H1 (cell line): ENCODE data around the gene HID1. TPM values are rescaled to one million over a fixed set of nuclear protein-coding genes. Genes with fewer than 3 reads are reported as not detected.

Experiments used
- CTCF ChIA-PET: fragments of 300-600 bp; sonication (Branson Sonifier 250); formaldehyde crosslinking; loops from one replicate; lab custom pipeline; 2021; ENCODE audit not compliant: partially characterized antibody; lab: Charles Lee
- POLR2A ChIA-PET: fragments of 300-600 bp; sonication (Branson Sonifier 250); formaldehyde crosslinking; loops from one replicate; lab custom pipeline; 2021; ENCODE audit warnings: inconsistent platforms; ENCODE audit not compliant: partially characterized antibody; lab: Charles Lee
- DNase-seq, 2 experiments: peaks; one replicate each; pipeline versions ENCODE4 v3.0.0 to v3.0.0-alpha.2; 2010 to 2022; ENCODE audit warnings: low spot score in 2 of 2, low read depth in 1 of 2, mixed read lengths in 1 of 2
- FAIRE-seq: peaks from 2 replicates; lab custom pipeline; 2011; peaks lifted over from hg19 to GRCh38; lab: Jason Lieb, UNC
- H2AFZ ChIP-seq: 2 replicates; pipeline ENCODE4 v1.8.1; 2012; ENCODE audit warnings: low read length, inconsistent platforms
- H2AK5ac ChIP-seq: 2 replicates; pipeline ENCODE4 v1.6.1; 2013; ENCODE audit warnings: low read depth, low read length
- H2BK120ac ChIP-seq: replicated peaks from 2 replicates; pipeline ENCODE3; 2013; ENCODE audit warnings: low read depth, low read length, inconsistent platforms
- H2BK12ac ChIP-seq: 2 replicates; pipeline ENCODE4 v1.6.1; 2013; ENCODE audit warnings: low read depth, low read length
- H2BK15ac ChIP-seq: 2 replicates; pipeline ENCODE4 v1.6.1; 2013; ENCODE audit warnings: low read length
- H2BK20ac ChIP-seq: 2 replicates; pipeline ENCODE4 v1.6.1; 2013; ENCODE audit warnings: low read length
- H2BK5ac ChIP-seq: 2 replicates; pipeline ENCODE4 v1.6.1; 2013; ENCODE audit warnings: low read depth, low read length
- H3K14ac ChIP-seq: 2 replicates; pipeline ENCODE4 v1.6.1; 2013; ENCODE audit warnings: inconsistent platforms; ENCODE audit not compliant: insufficient read length
- H3K18ac ChIP-seq: 2 replicates; pipeline ENCODE4 v1.6.1; 2013; ENCODE audit warnings: low read length; ENCODE audit errors: extremely low read depth
- H3K23ac ChIP-seq: 2 replicates; pipeline ENCODE4 v1.6.1; 2013; ENCODE audit warnings: inconsistent platforms; ENCODE audit not compliant: insufficient read length
- H3K23me2 ChIP-seq: 2 replicates; pipeline ENCODE4 v1.6.1; 2013; ENCODE audit warnings: low read depth, low read length
- H3K27ac ChIP-seq: 2 replicates; pipeline ENCODE4 v1.6.1; 2011; ENCODE audit warnings: low read depth, low read length, inconsistent platforms
- H3K27me3 ChIP-seq, 4 experiments: replicated peaks in 1 of 4; 1 replicate in 1 of 4; 2 replicates in 3 of 4; pipeline versions ENCODE4 v1.6.1 to v1.8.1; 2011 to 2013; ENCODE audit warnings: low read length in 3 of 4, mild to moderate bottlenecking in 3 of 4, inconsistent platforms in 2 of 4, mixed read lengths in 2 of 4, moderate library complexity in 1 of 4; ENCODE audit not compliant: control insufficient read depth in 3 of 4, insufficient read depth in 3 of 4; ENCODE audit errors: extremely low read depth in 1 of 4
- H3K36me3 ChIP-seq, 4 experiments: 2 replicates each; pipeline versions ENCODE4 v1.6.1 to v1.8.1; 2011 to 2013; ENCODE audit warnings: mild to moderate bottlenecking in 4 of 4, low read length in 3 of 4, moderate library complexity in 2 of 4, control low read depth in 1 of 4, inconsistent platforms in 1 of 4; ENCODE audit not compliant: insufficient read depth in 4 of 4, control insufficient read depth in 2 of 4
- H3K4ac ChIP-seq: replicated peaks from 2 replicates; pipeline ENCODE3; 2013; ENCODE audit warnings: low read length, low read depth, mixed read lengths, inconsistent platforms; ENCODE audit not compliant: insufficient read length
- H3K4me1 ChIP-seq, 4 experiments: replicated peaks in 1 of 4; 1 replicate in 1 of 4; 2 replicates in 3 of 4; pipeline versions ENCODE4 v1.6.1 to v1.8.1; 2011 to 2013; ENCODE audit warnings: low read length in 3 of 4, inconsistent platforms in 2 of 4, mixed read lengths in 1 of 4; ENCODE audit not compliant: insufficient read depth in 4 of 4, control insufficient read depth in 3 of 4
- H3K4me2 ChIP-seq, 2 experiments: 2 replicates each; pipeline versions ENCODE4 v1.6.1 to v1.8.1; 2011 to 2013; ENCODE audit warnings: low read depth in 2 of 2, low read length in 2 of 2, control low read depth in 1 of 2, inconsistent platforms in 1 of 2, mild to moderate bottlenecking in 1 of 2; ENCODE audit not compliant: insufficient read depth in 1 of 2
- H3K4me3 ChIP-seq, 4 experiments: fragments of 200-600, 300-600 bp in 1 of 4; sonication (generic), shearing (Covaris generic), sonication (Bioruptor Twin) in 1 of 4; 2 replicates each; pipeline versions ENCODE4 v1.5.1 to v1.8.1; 2011 to 2016; ENCODE audit warnings: low read length in 4 of 4, low read depth in 3 of 4, control low read depth in 2 of 4, inconsistent platforms in 2 of 4, mild to moderate bottlenecking in 2 of 4, mixed read lengths in 1 of 4, moderate library complexity in 1 of 4; ENCODE audit not compliant: insufficient read depth in 2 of 4; ENCODE audit errors: extremely low read depth in 1 of 4
- H3K56ac ChIP-seq: replicated peaks from 2 replicates; pipeline ENCODE3; 2013; ENCODE audit warnings: low read depth, mild to moderate bottlenecking, mixed read lengths, low read length, inconsistent platforms; ENCODE audit not compliant: insufficient read length
- H3K79me1 ChIP-seq: 2 replicates; pipeline ENCODE4 v1.6.1; 2013; ENCODE audit warnings: low read depth, low read length, control low read depth
- H3K79me2 ChIP-seq, 2 experiments: 2 replicates each; pipeline versions ENCODE4 v1.6.1 to v1.8.1; 2012 to 2013; ENCODE audit warnings: low read length in 2 of 2, mild to moderate bottlenecking in 2 of 2, inconsistent platforms in 1 of 2; ENCODE audit not compliant: insufficient read depth in 2 of 2, control insufficient read depth in 1 of 2
- H3K9ac ChIP-seq, 4 experiments: replicated peaks in 1 of 4; 1 replicate in 1 of 4; 2 replicates in 3 of 4; pipeline versions ENCODE4 v1.6.1 to v1.8.1; 2011 to 2013; ENCODE audit warnings: low read depth in 3 of 4, low read length in 3 of 4, control low read depth in 2 of 4, mild to moderate bottlenecking in 2 of 4, moderate library complexity in 2 of 4, inconsistent platforms in 1 of 4; ENCODE audit errors: extremely low read depth in 1 of 4
- H3K9me3 ChIP-seq, 2 experiments: 2 replicates each; pipeline versions ENCODE4 v1.6.1 to v1.8.1; 2012 to 2013; ENCODE audit warnings: mild to moderate bottlenecking in 2 of 2, moderate library complexity in 2 of 2, control low read depth in 1 of 2, inconsistent platforms in 1 of 2, low read depth in 1 of 2, low read length in 1 of 2, mixed read lengths in 1 of 2; ENCODE audit not compliant: insufficient read depth in 2 of 2
- H4K20me1 ChIP-seq, 2 experiments: replicated peaks in 1 of 2; 2 replicates each; pipeline versions ENCODE3 to v1.8.1; 2011 to 2013; ENCODE audit warnings: inconsistent platforms in 2 of 2, low read length in 2 of 2, mild to moderate bottlenecking in 1 of 2; ENCODE audit not compliant: insufficient read depth in 2 of 2, control insufficient read depth in 1 of 2
- H4K5ac ChIP-seq: 2 replicates; pipeline ENCODE4 v1.6.1; 2013; ENCODE audit warnings: low read length, low read depth, mixed read lengths, inconsistent platforms; ENCODE audit not compliant: insufficient read length
- H4K8ac ChIP-seq: 2 replicates; pipeline ENCODE4 v1.8.0; 2013; ENCODE audit warnings: mild to moderate bottlenecking, moderate library complexity, low read length, inconsistent platforms; ENCODE audit not compliant: insufficient read depth; ENCODE audit errors: extremely low read depth
- H4K91ac ChIP-seq: replicated peaks from 2 replicates; pipeline ENCODE3; 2013; ENCODE audit warnings: low read length, mixed read lengths, inconsistent platforms; ENCODE audit not compliant: insufficient read length
- CBX5 ChIP-seq: fragments of 300-800, 300-1000 bp; sonication (generic); IDR thresholded peaks from 2 replicates; pipeline ENCODE4 v1.7.1; 2016; ENCODE audit warnings: antibody characterized with exemption, low read length, low read depth
- CEBPB ChIP-seq: IDR thresholded peaks from 2 replicates; pipeline ENCODE4 v1.6.1; 2012; ENCODE audit warnings: low read depth, low read length
- FOSL1 ChIP-seq: IDR thresholded peaks from 2 replicates; pipeline ENCODE4 v1.6.1; 2011; ENCODE audit warnings: mild to moderate bottlenecking, low read depth, low read length, moderate library complexity; ENCODE audit not compliant: insufficient read depth
- KDM5A ChIP-seq: fragments of 200-600 bp; IDR thresholded peaks from 2 replicates; pipeline ENCODE4 v1.7.1; 2012; ENCODE audit warnings: mild to moderate bottlenecking, low read length, inconsistent platforms, mixed read lengths
- PHF8 ChIP-seq: fragments of 200-600 bp; sonication (generic); conservative IDR thresholded peaks from 2 replicates; pipeline ENCODE4 v1.7.1; 2012; ENCODE audit warnings: low read depth, mild to moderate bottlenecking, inconsistent platforms, low read length, moderate library complexity
- RNF2 ChIP-seq: fragments of 200-900, 300-1000 bp; sonication (generic); IDR thresholded peaks from 2 replicates; pipeline ENCODE4 v1.7.1; 2016; ENCODE audit warnings: borderline replicate concordance, low read depth, mild to moderate bottlenecking, antibody characterized with exemption, low read length; ENCODE audit not compliant: poor library complexity, severe bottlenecking; ENCODE audit errors: missing control alignments
- SP4 ChIP-seq: IDR thresholded peaks from 2 replicates; pipeline ENCODE4 v1.6.1; 2012; ENCODE audit warnings: low read length, inconsistent platforms
- ZNF274 ChIP-seq: IDR thresholded peaks from 2 replicates; pipeline ENCODE4 v1.7.0; 2012; ENCODE audit warnings: low read length, borderline replicate concordance; ENCODE audit errors: extremely low read depth
- WGBS, 2 experiments: shearing (Covaris generic) in 1 of 2; methylation state at CpG; one replicate each; pipeline versions ENCODE4 v1.1.6 to v1.1.7; 2013 to 2015; ENCODE audit warnings: low lambda C conversion rate in 2 of 2, mixed read lengths in 2 of 2, inconsistent platforms in 1 of 2, low coverage in 1 of 2, missing lambda C conversion rate in 1 of 2; ENCODE audit not compliant: insufficient replicate concordance in 2 of 2, insufficient coverage in 1 of 2, insufficient read length in 1 of 2; ENCODE audit errors: extremely low coverage in 1 of 2, missing lambda C conversion rate in 1 of 2; 5-methylcytosine and 5-hydroxymethylcytosine counted together
- polyA plus RNA-seq, 7 experiments: library from polyadenylated mRNA; depleted of rRNA in 3 of 7; stranded (reverse) in 5 of 7; unstranded in 2 of 7; fragments of >200 nt in 5 of 7; fragments of 200-250 nt in 2 of 7; gene quantifications; 1 replicate in 5 of 7; 2 replicates in 1 of 7; 4 replicates in 1 of 7; pipeline versions ENCODE4 v1.2.1 to v1.2.3, GENCODE V29; 2011 to 2013; ENCODE audit warnings: missing spikeins in 2 of 7, mixed read lengths in 2 of 7
- total RNA-seq: library from RNA; stranded (reverse); fragmentation: NEBNext Ultra II Directional; extraction: Animal tissue kit (Norgen Biotek cat#: 25700); gene quantifications from 2 replicates; pipeline ENCODE4 v1.2.1, GENCODE V29; 2021
- TF ChIP-seq, protein P1 (sequence below), 3 experiments: IDR thresholded peaks; 1 replicate in 2 of 3; 2 replicates in 1 of 3; pipeline versions ENCODE4 v1.5.1 to v1.6.1; 2011; ENCODE audit warnings: low read length in 3 of 3, mild to moderate bottlenecking in 3 of 3, inconsistent platforms in 2 of 3, low read depth in 1 of 3, moderate library complexity in 1 of 3; ENCODE audit not compliant: insufficient read depth in 1 of 3; ENCODE audit errors: control extremely low read depth in 1 of 3
- TF ChIP-seq, protein P2 (sequence below): IDR thresholded peaks from 2 replicates; pipeline ENCODE4 v1.6.1; 2012; ENCODE audit warnings: inconsistent platforms

The HID1 gene
- total and polyA plus RNA-seq, 2 of the 8 experiments (the other 6 are each of a cell fraction or from before 2014, with no cell fraction given) = 15.1 to 25.9 TPM

DNA sequence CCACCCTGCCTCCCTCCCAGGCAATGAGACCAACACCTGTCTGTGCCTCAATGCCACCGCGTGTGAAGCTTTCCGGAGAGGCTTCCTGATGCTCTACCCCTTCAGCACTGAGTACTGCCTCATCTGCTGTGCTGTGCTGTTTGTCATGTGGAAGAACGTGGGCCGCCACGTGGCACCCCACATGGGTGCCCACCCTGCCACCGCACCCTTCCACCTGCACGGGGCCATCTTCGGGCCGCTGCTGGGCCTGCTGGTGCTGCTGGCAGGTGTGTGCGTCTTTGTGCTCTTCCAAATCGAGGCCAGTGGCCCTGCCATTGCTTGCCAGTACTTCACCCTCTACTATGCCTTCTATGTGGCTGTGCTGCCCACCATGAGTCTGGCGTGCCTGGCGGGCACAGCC is 25.9 kb downstream of the HID1 start:
- Histone ChIP-seq H3K27me3 (peaks cover 0 to 5% (median 4%) of the 10 kb centered on the region in 4 experiments; a peak in 3 of 7 replicates), H4K5ac (no peak overlapping the region), H3K23me2 (no peaks in the 10 kb centered on the region), H3K4me3 (no peak overlapping the region), H3K9ac (no peak overlapping the region), H2BK5ac (no peak overlapping the region), H4K8ac (no peak overlapping the region; the same call in 1 of the 2 replicates), H4K20me1 (peaks cover 0 to 6% of the 10 kb centered on the region in 2 experiments), H4K91ac (no peak overlapping the region), H3K56ac (no peak overlapping the region), H2AK5ac (no peak overlapping the region), H3K18ac (no peak overlapping the region), H2BK20ac (no peak overlapping the region), H3K4me2 (no peak overlapping the region), H2BK120ac (no peak overlapping the region), H2BK15ac (no peak overlapping the region), H3K79me1 (no peaks in the 10 kb centered on the region), H3K14ac (no peak overlapping the region), H3K79me2 (no peaks in the 10 kb centered on the region), H3K4ac (no peak overlapping the region), H2AFZ (no peak overlapping the region), H3K23ac (no peak overlapping the region), H3K27ac (no peak overlapping the region), H2BK12ac (0 out of 2 replicates have a peak overlapping the region, but pooled peaks have one; percentile 17), H3K4me1 (peaks cover 0 to 3% (median 0%) of the 10 kb centered on the region in 4 experiments; a peak in 4 of 7 replicates), H3K36me3 (no peaks in the 10 kb centered on the region), H3K9me3 (no peaks in the 10 kb centered on the region)
- DNase-seq = no peak
- POLR2A ChIA-PET = no interaction called here
- no peak for FAIRE-seq
- WGBS, 2 experiments = 86% methylated on average over 14 of the region's 14 CpGs; no CpG with 5 or more reads in 1 of the 2 experiments
- CTCF ChIA-PET = interaction anchor here (27.2 to 49.9 kb wide), 2 partner anchors 5 to 17 kb away, joined by 1072 read pairs; partner anchors contain the start of genes OTOP2, OTOP3 and USH1G
- TF ChIP-seq, protein P1, sequence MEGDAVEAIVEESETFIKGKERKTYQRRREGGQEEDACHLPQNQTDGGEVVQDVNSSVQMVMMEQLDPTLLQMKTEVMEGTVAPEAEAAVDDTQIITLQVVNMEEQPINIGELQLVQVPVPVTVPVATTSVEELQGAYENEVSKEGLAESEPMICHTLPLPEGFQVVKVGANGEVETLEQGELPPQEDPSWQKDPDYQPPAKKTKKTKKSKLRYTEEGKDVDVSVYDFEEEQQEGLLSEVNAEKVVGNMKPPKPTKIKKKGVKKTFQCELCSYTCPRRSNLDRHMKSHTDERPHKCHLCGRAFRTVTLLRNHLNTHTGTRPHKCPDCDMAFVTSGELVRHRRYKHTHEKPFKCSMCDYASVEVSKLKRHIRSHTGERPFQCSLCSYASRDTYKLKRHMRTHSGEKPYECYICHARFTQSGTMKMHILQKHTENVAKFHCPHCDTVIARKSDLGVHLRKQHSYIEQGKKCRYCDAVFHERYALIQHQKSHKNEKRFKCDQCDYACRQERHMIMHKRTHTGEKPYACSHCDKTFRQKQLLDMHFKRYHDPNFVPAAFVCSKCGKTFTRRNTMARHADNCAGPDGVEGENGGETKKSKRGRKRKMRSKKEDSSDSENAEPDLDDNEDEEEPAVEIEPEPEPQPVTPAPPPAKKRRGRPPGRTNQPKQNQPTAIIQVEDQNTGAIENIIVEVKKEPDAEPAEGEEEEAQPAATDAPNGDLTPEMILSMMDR (IDR thresholded peaks at IDR 0.05; ENCODE audit: control extremely low read depth in 1 of 3, insufficient read depth in 1 of 3, low read depth in 1 of 3, low read length in 3 of 3) = no peak
- TF ChIP-seq ZNF274 (no peak), RNF2 (no peak), CEBPB (no peak), CBX5 (no peak), FOSL1 (no peak), PHF8 (no peak), SP4 (no peak), KDM5A (no peak)
- TF ChIP-seq, protein P2, sequence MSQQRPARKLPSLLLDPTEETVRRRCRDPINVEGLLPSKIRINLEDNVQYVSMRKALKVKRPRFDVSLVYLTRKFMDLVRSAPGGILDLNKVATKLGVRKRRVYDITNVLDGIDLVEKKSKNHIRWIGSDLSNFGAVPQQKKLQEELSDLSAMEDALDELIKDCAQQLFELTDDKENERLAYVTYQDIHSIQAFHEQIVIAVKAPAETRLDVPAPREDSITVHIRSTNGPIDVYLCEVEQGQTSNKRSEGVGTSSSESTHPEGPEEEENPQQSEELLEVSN = no peak
